Fibroblast of skin of back (primary cell): ENCODE measurements around the gene C5orf24.
"Not testable (repeated sequence)": the region's sequence is repeated elsewhere in the genome, so short reads cannot be mapped to it uniquely, and the experiment has no call there.

Experiments used
- DNase-seq: peaks from one replicate; pipeline ENCODE4 v3.0.0-alpha.2; 2013

The C5orf24 gene

GRCh38 chr5:134857401-134857800 is 11.6 kb downstream of the C5orf24 start:
- no peak for DNase-seq

DNA sequence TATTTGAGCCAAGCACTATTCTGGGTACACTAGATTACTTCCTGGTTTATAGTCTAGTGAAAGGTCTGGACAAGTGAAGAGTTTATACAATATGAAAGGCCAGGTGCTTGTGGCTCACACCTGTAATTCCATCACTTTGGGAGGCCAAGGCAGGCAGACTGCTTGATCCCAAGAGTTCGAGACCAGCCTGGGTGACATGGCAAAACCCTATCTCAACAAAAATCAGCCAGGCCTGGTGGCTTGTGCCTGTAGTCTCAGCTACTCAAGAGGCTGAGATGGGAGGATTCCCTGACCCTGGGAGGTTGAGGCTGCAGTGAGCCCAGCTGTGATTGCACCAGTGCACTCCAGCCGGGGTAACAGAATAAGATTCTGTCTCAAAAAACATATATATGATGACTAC is 18.9 kb downstream of the C5orf24 start:
- no peak for DNase-seq

DNA sequence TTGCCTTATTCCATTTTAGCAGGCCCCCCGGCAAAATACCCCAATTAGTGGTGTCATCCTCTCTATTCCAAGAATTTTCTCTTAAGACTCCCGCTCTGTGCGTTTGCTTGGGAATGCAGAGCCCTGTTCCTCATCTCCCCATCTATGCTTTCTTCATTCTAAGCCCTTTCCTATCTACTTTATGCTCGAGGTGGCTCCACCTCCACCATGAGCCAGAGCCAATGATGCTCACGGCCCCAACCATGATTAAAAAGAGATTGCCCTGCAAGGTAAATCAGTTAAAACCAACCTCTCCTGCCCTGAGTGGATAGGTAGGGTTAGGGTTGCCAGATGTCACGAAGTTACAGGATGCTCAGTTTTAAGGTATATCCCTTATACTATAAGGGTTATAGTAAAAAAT is 27.7 kb downstream of the C5orf24 start:
- no peak for DNase-seq

DNA sequence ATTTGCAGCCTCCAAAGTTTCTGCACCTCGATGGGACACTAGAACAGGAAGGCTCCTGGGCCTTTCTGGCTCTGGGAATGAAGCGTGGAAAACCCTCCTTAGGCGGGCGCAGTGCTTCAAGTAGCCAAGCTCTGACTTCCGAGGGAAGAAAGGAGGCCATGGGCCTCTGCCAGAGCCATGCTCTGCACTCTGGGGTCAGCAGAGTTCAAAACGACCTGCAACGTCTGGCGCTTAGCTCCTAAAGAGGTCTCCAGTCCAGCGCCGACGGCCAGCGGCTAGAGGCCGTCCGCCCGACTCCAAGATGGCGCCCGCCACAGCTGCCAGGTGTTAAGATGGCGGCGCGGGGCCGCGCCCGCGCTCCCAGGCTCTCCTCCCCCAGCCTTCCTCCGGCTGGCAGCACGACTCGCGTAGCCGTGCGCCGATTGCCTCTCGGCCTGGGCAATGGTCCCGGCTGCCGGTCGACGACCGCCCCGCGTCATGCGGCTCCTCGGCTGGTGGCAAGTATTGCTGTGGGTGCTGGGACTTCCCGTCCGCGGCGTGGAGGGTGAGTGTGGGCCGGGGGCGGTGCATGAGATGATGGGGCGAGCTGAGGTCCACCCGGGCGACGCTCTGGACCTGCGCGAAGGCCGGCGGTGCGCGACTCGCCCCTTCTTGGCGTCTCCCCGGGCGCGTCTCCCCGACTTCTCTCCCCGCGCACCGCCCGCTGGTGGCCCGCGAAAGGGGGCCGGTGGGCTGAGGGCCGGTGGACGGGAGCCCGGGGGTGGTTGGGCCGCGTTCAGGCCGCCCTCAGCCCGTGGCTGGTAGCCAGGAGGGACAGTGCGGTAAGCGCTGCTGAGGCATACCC is 28.4 kb downstream of the C5orf24 start, which contains the start of gene TXNDC15:
Gene TXNDC15, plus strand, starts transcription at position 385 of the 844 bp plus-strand sequence. Its CDS starts 57 bp downstream, at position 442.
- peak; percentile 83 for DNase-seq

DNA sequence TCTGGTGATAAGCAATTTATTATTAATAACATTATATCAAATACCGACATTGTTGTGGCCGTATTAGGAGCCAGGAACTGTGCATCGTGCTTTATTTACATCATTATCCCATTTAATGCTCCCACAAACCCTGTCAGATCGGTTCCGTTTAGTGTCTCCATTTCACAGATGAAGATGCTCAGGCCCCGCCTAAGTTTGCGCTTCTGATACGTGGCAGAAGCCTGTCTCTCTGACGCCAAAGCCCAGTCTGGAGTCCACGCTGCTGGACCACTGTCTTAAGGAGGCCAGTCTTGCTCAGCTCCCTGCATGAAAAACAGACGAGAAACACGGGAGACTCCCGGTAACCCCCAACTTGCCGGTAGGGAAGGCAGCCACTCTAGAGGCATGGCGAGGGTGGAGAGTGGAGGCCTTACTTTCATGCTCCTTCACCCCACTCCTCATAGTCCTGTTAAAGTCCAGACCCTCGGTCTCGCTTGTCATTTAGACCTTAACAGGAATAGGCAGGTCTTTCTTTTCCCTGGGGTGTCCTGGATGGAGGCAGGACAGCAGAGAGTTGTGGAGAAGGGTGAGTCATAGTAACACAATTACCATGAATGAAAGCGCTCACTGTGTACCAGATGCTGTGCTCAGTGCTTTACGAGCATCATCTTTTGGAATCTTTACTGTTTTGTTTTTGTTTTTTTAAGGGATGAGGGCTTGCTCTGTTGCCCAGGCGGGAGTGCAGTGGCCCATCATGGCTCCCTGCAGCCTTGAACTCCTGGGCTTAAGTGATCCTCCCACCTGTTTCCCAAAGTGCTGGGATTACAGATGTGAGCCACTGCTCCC is 29.3 kb downstream of the C5orf24 start:
- DNase-seq = peak; percentile 85

GRCh38 chr5:134877159-134877558 is 31.4 kb downstream of the C5orf24 start:
- DNase-seq = no peak

GRCh38 chr5:134878403-134878802 is 32.6 kb downstream of the C5orf24 start:
- no peak for DNase-seq

DNA sequence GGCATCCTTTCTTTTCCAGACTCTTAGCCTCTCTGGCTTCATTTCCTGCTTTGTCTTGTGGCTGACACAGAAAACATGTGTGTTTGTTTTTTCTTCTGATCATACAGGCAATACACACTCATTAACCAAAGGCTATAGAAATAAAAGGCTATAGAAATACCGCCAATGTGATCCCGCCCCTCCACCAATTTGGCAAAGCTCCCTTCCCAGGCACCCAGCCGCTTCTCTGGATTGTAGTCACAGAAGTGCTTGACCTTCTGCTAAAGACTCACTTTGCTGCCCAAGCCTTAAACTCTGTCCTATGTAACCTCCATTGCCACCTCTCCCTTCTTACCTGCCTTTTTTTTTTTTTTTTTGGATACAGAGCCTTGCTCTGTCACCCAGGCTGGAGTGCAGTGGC is 33.7 kb downstream of the C5orf24 start:
- no peak for DNase-seq

DNA sequence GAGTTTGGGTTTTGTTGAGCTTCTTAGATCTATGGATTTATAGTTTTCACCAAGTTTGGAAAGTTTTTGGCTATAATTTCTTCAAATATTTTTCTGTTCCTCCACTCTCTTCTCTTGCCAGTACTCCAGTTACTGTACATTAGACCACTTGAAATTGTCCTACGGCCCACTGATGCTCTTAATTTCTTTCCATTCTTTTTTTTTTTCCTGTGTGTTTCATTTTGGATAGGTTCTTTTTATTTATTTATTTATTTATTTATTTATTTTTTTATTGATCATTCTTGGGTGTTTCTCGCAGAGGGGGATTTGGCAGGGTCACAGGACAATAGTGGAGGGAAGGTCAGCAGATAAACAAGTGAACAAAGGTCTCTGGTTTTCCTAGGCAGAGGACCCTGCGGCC is 35.2 kb downstream of the C5orf24 start:
- DNase-seq = not testable (repeated sequence)

- not testable (repeated sequence) for DNase-seq
These were observed 35.9 kb downstream of the C5orf24 start for GRCh38 chr5:134881711-134882110.

DNA sequence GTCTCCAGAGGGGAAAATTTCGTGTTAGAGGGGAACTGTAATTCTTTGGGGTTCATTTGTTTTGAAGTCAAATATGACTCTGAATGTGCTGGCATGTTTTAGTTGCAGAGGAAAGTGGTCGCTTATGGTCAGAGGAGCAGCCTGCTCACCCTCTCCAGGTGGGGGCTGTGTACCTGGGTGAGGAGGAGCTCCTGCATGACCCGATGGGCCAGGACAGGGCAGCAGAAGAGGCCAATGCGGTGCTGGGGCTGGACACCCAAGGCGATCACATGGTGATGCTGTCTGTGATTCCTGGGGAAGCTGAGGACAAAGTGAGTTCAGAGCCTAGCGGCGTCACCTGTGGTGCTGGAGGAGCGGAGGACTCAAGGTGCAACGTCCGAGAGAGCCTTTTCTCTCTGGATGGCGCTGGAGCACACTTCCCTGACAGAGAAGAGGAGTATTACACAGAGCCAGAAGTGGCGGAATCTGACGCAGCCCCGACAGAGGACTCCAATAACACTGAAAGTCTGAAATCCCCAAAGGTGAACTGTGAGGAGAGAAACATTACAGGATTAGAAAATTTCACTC is 41.9 kb downstream of the C5orf24 start:
- no peak for DNase-seq

- DNase-seq = no peak
These were observed 43.6 kb downstream of the C5orf24 start for GRCh38 chr5:134889335-134889734.

DNA sequence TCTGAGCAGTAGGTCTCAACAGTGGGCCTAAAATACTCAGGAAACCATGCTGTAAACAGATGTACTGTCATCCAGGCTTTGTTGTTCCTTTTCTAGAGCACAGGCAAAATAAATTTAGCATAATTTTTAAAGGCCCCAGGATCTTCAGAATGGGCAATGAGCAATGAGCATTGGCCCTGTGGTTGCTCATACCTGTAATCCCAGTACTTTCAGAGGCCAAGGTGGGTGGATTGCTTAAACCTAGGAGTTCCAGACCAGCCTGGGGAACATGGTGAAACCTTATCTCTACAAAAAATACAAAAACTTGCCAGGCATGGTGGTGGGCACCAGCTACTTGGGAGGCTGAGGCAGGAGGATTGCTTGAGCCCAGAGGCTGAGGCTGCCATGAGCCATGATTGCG is 45.7 kb downstream of the C5orf24 start:
- no peak for DNase-seq

DNA sequence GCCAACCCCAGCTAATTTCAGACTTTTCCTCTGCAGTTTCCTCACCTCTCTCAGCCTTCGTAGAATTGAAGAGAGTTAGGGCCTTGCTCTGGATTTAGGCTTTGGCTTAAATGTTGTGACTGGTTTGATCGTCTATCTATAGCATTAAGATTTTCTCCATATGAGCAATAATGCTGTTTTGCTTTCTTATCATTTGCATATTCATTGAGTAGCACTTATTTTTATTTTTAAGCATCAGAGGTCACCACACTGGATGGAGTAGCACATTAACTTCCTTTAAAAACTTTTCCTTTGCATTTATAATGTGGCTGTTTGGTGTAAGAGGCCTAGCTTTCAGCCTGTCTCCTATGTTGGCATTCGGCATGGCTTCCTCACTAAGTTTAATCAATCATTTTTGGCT is 46.5 kb downstream of the C5orf24 start:
- DNase-seq = no peak

DNA sequence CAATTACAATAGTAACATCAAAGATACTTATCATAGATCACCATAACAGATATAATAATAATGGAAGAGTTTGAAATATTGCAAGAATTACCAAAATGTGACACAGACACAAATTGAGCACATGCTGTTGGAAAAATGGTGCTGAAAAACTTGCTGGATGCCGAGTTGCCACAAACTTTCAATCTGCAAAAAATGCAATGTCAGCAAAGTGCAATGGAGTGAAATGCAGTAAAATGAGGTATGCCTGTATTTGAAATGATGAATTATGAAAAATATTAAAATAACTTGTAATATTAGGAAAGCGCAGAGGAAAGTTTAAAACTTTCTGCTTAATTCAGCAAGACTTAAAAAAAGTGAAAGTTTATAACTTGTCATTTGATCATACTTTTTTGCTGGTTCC is 47.2 kb downstream of the C5orf24 start:
- DNase-seq = no peak

GRCh38 chr5:134893748-134894505 is 48.2 kb downstream of the C5orf24 start:
- no peak for DNase-seq

DNA sequence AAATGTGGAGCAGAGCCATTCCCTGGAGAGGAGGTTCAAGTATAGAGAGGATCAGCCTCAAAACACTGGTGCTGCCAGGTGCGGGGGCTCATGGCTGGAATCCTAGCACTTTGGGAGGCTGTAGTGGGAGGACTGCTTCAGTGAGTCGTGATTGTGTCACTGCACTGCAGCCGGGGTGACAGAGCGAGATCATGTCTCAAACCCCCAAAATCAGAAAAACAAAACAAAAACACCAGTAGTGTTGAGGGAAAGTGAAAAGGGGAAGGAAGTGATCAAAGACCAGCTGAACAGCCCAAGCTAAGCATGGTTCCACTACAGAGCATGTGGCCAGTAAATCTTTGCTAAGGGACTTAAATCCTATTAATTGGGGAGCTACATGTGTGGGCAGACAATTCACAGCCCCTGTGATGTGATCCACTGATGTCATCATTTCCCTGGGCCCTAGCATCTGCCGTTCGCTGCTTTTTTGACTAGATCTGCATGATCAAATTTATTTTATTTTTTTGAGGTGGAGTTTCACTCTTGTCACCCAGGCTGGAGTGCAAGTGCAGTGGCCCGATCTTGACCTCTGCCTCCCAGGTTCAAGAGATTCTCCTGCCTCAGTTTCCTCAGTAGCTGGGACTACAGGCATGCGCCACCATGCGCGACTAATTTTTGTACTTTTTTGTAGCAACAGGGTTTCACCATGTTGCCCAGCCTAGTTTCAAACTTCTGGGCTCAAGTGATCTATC is 56.5 kb downstream of the C5orf24 start:
- DNase-seq = peak; percentile 11

- DNase-seq = peak; percentile 90
These were observed 59.0 kb downstream of the C5orf24 start, which contains the start of gene PCBD2 for GRCh38 chr5:134904610-134905245. TSS of gene PCBD2 (plus strand) at chr5:134905131. CDS start at chr5:134905140, 9 bp downstream.

DNA sequence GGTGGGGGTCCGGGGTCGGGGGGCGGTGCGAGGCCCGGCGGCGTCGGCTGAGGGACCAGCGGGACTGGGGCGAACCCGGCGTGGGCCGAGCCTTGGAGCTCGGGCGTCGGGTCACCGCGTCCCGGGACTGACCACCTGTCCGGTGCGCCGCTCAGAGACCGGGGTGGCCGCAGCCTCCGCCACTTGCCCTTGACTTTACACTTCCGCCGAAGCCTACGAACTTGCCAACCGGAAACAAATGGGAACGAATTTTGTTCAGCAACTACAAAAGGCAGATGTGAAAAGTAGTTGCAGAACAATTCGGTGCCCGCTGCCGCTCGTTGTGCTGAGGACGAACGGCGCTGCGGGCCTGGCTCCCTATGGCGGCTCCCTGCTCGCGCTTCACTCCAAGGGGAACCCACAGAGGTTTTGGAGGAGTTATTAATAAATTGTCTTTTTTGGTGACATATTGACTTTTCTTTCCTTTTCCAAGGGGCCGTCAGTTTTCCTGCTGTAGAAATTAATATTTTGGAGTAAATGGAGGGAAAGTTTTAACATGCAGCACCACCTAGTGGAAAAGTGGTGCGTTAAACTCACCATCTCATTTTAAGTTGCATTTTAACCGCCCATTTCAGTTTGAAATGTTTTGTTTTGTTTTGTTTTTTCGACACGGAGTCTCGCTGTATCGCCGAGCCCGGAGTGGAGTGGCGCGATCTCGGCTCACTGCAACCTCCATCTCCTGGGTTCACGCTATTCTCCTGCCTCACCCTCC is 59.7 kb downstream of the C5orf24 start:
- DNase-seq = peak; percentile 71

- DNase-seq = no peak
These were observed 61.0 kb downstream of the C5orf24 start for GRCh38 chr5:134906811-134907210.
